ENCODE measurements around the gene BIN2. TPM values are rescaled to one million over a fixed set of nuclear protein-coding genes. Genes with fewer than 3 reads are reported as not detected.

The BIN2 gene
- total RNA-seq, 1 experiment from 2014 or later, result 0.20 TPM

DNA sequence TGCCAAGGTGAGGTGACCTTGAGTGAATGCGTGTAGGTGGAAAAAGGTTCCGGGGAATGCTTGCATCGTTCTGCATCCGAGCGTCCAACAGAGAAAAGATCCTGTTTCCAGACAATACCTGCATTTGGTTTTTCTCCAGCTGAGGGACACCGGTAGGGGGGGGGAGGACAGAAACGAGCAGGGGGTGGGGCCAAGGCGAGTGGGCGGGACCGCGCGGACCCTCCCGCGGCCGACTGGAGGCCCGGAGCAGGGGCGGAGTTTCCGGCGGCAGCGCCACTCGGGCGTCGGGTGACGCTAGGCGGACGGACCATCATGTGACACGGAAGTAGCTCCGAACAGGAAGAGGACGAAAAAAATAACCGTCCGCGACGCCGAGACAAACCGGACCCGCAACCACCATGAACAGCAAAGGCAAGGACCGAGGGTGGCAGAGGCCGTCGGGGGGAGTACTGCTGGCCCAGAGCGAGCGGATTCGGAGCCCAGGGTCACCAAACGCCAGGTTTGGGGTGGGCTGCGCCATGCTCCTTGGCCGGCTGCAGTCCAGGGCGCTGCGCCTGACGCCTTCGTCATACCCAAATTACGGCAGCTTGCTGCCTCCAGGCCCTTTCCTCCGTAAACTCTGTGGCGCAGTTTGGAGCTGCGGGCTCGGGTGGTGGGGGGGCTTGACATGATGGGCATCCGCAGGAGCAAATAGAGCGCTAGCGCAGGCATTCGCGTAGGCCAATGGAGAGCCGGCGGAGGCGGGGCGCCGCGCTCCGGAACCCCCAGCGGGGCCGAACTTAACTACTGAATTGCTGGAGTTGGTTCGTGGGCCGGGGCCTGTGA is 85.3 kb downstream of the BIN2 start, which contains the start of gene DAZAP2 (continued):
- TF ChIP-seq ZNF317 (CRISPR knock-in tag; IDR thresholded peaks at IDR 0.05; ENCODE audit: borderline replicate concordance, low read depth) (no peak), MYBL2 (CRISPR knock-in tag; IDR thresholded peaks at IDR 0.05) (peak; percentile 77; the same call in 1 of the 2 replicates), ZNF138 (CRISPR knock-in tag; conservative IDR thresholded peaks at IDR 0.05) (no peak), KAT7 (CRISPR knock-in tag; IDR thresholded peaks at IDR 0.05; ENCODE audit: borderline replicate concordance) (no peak), TP53 (CRISPR knock-in tag; IDR thresholded peaks at IDR 0.05) (no peak), E2F1 (CRISPR knock-in tag; IDR thresholded peaks at IDR 0.05) (peak; percentile 43; the same call in 1 of the 2 replicates), USF2 (CRISPR knock-in tag; IDR thresholded peaks at IDR 0.05) (peak; percentile 97), FOXJ3 (CRISPR knock-in tag; IDR thresholded peaks at IDR 0.05; ENCODE audit: borderline replicate concordance) (no peak)
- TF ChIP-seq, protein P1, sequence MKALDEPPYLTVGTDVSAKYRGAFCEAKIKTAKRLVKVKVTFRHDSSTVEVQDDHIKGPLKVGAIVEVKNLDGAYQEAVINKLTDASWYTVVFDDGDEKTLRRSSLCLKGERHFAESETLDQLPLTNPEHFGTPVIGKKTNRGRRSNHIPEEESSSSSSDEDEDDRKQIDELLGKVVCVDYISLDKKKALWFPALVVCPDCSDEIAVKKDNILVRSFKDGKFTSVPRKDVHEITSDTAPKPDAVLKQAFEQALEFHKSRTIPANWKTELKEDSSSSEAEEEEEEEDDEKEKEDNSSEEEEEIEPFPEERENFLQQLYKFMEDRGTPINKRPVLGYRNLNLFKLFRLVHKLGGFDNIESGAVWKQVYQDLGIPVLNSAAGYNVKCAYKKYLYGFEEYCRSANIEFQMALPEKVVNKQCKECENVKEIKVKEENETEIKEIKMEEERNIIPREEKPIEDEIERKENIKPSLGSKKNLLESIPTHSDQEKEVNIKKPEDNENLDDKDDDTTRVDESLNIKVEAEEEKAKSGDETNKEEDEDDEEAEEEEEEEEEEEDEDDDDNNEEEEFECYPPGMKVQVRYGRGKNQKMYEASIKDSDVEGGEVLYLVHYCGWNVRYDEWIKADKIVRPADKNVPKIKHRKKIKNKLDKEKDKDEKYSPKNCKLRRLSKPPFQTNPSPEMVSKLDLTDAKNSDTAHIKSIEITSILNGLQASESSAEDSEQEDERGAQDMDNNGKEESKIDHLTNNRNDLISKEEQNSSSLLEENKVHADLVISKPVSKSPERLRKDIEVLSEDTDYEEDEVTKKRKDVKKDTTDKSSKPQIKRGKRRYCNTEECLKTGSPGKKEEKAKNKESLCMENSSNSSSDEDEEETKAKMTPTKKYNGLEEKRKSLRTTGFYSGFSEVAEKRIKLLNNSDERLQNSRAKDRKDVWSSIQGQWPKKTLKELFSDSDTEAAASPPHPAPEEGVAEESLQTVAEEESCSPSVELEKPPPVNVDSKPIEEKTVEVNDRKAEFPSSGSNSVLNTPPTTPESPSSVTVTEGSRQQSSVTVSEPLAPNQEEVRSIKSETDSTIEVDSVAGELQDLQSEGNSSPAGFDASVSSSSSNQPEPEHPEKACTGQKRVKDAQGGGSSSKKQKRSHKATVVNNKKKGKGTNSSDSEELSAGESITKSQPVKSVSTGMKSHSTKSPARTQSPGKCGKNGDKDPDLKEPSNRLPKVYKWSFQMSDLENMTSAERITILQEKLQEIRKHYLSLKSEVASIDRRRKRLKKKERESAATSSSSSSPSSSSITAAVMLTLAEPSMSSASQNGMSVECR (CRISPR knock-in tag; IDR thresholded peaks at IDR 0.05; ENCODE audit: borderline replicate concordance), result peak; percentile 84
- TF ChIP-seq, protein P2, sequence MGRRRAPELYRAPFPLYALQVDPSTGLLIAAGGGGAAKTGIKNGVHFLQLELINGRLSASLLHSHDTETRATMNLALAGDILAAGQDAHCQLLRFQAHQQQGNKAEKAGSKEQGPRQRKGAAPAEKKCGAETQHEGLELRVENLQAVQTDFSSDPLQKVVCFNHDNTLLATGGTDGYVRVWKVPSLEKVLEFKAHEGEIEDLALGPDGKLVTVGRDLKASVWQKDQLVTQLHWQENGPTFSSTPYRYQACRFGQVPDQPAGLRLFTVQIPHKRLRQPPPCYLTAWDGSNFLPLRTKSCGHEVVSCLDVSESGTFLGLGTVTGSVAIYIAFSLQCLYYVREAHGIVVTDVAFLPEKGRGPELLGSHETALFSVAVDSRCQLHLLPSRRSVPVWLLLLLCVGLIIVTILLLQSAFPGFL (CRISPR knock-in tag; IDR thresholded peaks at IDR 0.05; ENCODE audit: borderline replicate concordance), result no peak
- TF ChIP-seq, protein P3, sequence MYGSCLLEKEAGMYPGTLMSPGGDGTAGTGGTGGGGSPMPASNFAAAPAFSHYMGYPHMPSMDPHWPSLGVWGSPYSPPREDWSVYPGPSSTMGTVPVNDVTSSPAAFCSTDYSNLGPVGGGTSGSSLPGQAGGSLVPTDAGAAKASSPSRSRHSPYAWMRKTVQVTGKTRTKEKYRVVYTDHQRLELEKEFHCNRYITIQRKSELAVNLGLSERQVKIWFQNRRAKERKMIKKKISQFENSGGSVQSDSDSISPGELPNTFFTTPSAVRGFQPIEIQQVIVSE (CRISPR knock-in tag; IDR thresholded peaks at IDR 0.05; ENCODE audit: borderline replicate concordance), result no peak; the same call in 1 of the 2 replicates

GRCh38 chr12:51238037-51238509 is 85.9 kb downstream of the BIN2 start:
- Mint-ChIP-seq H3K4me3 (peak overlapping the region; percentile 95), H3K4me1 (peaks cover 10% of the 10 kb centered on the region), H3K36me3 (peaks cover 27% of the 10 kb centered on the region), H3K9me3 (no peaks in the 10 kb centered on the region), H3K27me3 (ENCODE audit: low read depth) (no peaks in the 10 kb centered on the region), H3K27ac (peak overlapping the region; percentile 99)
- CTCF ChIA-PET, result interaction anchor here (0.6 to 1.7 kb wide), 7 partner anchors 10 to 103 kb away, joined by 3 to 23 read pairs (median 6); partner anchors contain the start of gene POU6F1
- POLR2A ChIA-PET, result interaction anchor here (0.5 to 1.8 kb wide), 9 partner anchors 8 to 161 kb away, joined by 3 to 19 read pairs (median 5); partner anchors contain the start of genes CSRNP2, GALNT6 and POU6F1
- DNase-seq (ENCODE audit: low spot score), result no peak
- ATAC-seq, result no peak
- TF ChIP-seq IRF1 (CRISPR knock-in tag; IDR thresholded peaks at IDR 0.05), result no peak
- TF ChIP-seq, protein P4, sequence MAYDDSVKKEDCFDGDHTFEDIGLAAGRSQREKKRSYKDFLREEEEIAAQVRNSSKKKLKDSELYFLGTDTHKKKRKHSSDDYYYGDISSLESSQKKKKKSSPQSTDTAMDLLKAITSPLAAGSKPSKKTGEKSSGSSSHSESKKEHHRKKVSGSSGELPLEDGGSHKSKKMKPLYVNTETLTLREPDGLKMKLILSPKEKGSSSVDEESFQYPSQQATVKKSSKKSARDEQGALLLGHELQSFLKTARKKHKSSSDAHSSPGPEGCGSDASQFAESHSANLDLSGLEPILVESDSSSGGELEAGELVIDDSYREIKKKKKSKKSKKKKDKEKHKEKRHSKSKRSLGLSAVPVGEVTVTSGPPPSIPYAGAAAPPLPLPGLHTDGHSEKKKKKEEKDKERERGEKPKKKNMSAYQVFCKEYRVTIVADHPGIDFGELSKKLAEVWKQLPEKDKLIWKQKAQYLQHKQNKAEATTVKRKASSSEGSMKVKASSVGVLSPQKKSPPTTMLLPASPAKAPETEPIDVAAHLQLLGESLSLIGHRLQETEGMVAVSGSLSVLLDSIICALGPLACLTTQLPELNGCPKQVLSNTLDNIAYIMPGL (CRISPR knock-in tag; IDR thresholded peaks at IDR 0.05), result no peak
- TF ChIP-seq, protein P5, sequence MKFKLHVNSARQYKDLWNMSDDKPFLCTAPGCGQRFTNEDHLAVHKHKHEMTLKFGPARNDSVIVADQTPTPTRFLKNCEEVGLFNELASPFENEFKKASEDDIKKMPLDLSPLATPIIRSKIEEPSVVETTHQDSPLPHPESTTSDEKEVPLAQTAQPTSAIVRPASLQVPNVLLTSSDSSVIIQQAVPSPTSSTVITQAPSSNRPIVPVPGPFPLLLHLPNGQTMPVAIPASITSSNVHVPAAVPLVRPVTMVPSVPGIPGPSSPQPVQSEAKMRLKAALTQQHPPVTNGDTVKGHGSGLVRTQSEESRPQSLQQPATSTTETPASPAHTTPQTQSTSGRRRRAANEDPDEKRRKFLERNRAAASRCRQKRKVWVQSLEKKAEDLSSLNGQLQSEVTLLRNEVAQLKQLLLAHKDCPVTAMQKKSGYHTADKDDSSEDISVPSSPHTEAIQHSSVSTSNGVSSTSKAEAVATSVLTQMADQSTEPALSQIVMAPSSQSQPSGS (CRISPR knock-in tag; IDR thresholded peaks at IDR 0.05; ENCODE audit: borderline replicate concordance, low read depth), result no peak
- no peak for TF ChIP-seq ZNF512 (CRISPR knock-in tag; IDR thresholded peaks at IDR 0.05; ENCODE audit: borderline replicate concordance)
- no peak for TF ChIP-seq FOXK1 (CRISPR knock-in tag; IDR thresholded peaks at IDR 0.05)
- no peak for TF ChIP-seq RORB (CRISPR knock-in tag; IDR thresholded peaks at IDR 0.05)
- no peak for TF ChIP-seq JAZF1 (CRISPR knock-in tag; IDR thresholded peaks at IDR 0.05)
- no peak for TF ChIP-seq NFYB (CRISPR knock-in tag; conservative IDR thresholded peaks at IDR 0.05; ENCODE audit: low read depth)

Data from WTC11 (cell line).